Body of pancreas (tissue), 4 donors: Measurements from ENCODE around the gene VPS13C.

Experiments
- POLR2A ChIP-seq, 3 donors: fragments of 450-650 bp; IDR thresholded peaks; one replicate each; pipeline ENCODE4 v1.6.1; 2016; ENCODE audit warnings: antibody characterized with exemption in 3 of 3, mild to moderate bottlenecking in 2 of 3
- TF ChIP-seq, protein P1 (sequence below), 7 experiments: fragments of 450-650 bp in 4 of 7; fragments of 200-600 bp in 3 of 7; sonication (generic) in 3 of 7; IDR thresholded peaks; one replicate each; pipeline ENCODE4 v1.5.1; 2016 to 2019; ENCODE audit warnings: antibody characterized with exemption in 7 of 7

DNA sequence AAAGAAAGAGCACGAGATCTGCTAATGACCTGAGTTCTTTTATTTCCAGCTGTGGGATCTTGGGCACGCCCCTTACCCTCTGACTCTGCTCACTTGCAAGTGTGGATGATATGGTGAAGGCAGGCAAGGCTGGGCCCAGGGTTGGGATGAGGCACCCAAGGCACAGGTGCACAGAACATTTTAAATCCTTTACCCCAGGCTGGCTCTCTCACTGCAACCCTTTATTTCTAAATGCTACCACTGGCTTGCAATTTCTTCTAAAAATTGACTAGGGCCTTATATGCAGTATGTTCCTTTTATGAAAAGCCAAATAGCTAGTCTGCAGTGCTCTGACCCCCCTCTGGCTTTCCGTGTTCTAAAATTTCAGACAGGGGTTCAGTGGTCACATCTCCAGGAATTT, 237.7 kb downstream of the VPS13C start:
- TF ChIP-seq POLR2A (IDR thresholded peaks at IDR 0.05), result no peak
- TF ChIP-seq, protein P1, sequence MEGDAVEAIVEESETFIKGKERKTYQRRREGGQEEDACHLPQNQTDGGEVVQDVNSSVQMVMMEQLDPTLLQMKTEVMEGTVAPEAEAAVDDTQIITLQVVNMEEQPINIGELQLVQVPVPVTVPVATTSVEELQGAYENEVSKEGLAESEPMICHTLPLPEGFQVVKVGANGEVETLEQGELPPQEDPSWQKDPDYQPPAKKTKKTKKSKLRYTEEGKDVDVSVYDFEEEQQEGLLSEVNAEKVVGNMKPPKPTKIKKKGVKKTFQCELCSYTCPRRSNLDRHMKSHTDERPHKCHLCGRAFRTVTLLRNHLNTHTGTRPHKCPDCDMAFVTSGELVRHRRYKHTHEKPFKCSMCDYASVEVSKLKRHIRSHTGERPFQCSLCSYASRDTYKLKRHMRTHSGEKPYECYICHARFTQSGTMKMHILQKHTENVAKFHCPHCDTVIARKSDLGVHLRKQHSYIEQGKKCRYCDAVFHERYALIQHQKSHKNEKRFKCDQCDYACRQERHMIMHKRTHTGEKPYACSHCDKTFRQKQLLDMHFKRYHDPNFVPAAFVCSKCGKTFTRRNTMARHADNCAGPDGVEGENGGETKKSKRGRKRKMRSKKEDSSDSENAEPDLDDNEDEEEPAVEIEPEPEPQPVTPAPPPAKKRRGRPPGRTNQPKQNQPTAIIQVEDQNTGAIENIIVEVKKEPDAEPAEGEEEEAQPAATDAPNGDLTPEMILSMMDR (IDR thresholded peaks at IDR 0.05), result no peak
